GM21717 (cell line): ENCODE results near the gene TMEM238L.
"Not testable (repeated sequence)": the region's sequence is repeated elsewhere in the genome, so short reads cannot be mapped to it uniquely, and the experiment has no call there.

ENCODE experiments used
- ATAC-seq: cut with Tn5 transposase; IDR thresholded peaks from one replicate; pipeline ENCODE4 v1.9.1; 2021; ENCODE audit warnings: mild to moderate bottlenecking, moderate library complexity; ENCODE audit not compliant: unreplicated experiment

The TMEM238L gene

GRCh38 chr17:10803830-10804475 is at the start of gene TMEM238L:
Gene TMEM238L, minus strand, starts transcription at chr17:10804099. Its CDS starts 136 bp downstream, at chr17:10803963.
- no peak for ATAC-seq

DNA sequence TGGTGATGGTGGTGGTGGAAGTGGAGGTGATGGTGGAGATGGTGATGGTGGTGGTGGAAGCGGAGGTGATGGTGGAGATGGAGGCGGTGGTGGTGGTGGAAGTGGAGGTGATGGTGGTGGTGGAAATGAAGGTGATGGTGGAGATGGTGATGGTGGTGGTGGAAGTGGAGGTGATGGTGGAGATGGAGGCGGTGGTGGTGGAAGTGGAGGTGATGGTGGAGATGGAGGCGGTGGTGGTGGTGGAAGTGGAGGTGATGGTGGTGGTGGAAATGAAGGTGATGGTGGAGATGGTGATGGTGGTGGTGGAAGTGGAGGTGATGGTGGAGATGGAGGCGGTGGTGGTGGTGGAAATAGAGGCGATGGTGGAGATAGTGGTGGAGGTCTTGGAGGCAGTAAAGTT is 42.7 kb upstream of the TMEM238L start:
- ATAC-seq: not testable (repeated sequence)

DNA sequence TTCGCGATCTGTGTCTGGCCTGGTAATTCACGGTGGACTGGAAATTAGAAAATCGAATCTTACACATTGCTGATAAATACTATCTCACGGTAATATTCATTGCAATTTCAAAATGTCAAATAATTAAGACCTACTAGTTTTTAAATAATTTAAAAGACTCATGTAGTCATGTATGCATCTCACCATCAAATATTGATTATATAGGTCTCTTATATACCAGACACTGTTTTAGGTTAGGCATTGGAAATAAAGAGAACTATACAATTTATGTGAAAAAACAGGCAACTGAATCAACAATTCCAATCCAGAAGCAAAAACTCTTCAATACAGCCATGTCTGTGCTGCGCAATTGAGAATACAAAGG is 41.5 kb upstream of the TMEM238L start:
- no peak for ATAC-seq

DNA sequence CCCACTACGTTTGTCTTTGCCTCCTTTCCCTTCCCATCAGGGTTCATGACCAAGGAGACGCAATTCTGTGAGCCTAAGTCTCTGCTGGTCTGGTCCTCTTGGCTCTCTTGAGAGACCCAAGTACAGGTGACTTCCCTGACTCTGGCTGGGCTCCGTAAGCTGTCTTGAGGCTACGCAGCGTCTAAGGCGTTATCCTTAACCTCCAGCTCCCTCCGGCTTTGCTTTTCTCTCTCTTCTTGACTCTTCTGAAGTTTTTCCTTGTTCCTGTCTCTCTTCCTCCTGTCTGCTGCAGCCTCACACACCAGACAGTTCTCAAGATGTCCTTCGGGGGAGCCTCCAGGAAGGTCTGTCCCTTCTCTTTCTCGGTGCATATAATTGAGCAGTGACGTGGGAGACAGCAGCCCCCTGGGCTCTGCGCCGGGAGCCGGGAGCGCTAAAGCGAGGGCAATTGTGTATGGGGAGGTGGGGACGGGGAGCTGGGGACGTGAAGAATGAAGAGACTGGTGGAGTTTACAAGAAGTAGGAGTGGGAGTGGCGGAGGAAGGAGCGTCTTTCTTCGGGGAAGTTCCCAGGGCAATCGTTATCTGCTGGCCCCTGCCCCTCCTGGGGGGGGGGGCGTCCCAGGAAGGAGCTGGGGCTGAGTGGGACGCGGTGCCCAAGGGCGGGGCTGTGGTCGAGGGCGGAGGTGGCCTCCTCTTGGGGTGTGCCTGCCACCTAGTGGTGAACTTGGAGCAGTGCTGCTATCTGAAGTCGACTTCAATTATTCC is 40.9 kb upstream of the TMEM238L start:
- ATAC-seq: peak; percentile 90

GRCh38 chr17:10843811-10844210 is 39.9 kb upstream of the TMEM238L start:
- ATAC-seq: no peak

- no peak for ATAC-seq
Measured at GRCh38 chr17:10842658-10843057, 38.8 kb upstream of the TMEM238L start.

GRCh38 chr17:10838682-10839081 is 34.8 kb upstream of the TMEM238L start:
- ATAC-seq: no peak

GRCh38 chr17:10837921-10838320 is 34.0 kb upstream of the TMEM238L start, which contains the start of gene PIRT:
Gene PIRT, minus strand, starts transcription at chr17:10838087. Its CDS starts 12,442 bp downstream, at chr17:10825645.
- ATAC-seq: no peak

DNA sequence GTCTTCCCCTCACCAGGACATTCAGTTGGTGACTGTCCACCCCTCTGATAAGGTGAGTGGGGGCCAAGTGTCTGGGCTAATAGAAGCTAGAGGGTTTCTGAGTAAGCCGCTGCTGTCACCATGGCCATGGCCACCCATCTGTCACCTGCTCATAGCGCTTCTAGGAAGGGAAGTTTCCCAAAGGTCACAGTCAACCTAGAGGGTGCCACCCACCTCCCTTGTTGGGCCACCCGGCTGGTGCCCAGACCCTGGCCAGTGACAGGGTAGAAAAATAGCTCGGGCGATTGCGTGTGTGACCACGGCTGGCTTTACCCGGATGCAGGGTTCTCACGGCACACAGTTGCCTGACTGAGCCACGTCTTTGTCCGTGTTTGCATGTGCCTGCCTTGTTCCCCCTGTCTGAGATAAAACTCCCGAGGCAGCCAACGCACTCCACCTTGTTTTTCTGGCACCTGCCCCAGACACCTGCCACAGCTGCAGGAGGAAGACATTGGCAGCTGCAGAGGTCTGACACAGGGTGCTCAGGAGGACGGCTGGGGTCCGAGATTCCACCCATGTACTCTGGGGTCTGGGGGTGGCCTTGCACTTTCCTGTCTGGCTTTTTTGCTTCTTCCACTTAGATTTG is 33.2 kb upstream of the TMEM238L start:
- ATAC-seq: no peak

DNA sequence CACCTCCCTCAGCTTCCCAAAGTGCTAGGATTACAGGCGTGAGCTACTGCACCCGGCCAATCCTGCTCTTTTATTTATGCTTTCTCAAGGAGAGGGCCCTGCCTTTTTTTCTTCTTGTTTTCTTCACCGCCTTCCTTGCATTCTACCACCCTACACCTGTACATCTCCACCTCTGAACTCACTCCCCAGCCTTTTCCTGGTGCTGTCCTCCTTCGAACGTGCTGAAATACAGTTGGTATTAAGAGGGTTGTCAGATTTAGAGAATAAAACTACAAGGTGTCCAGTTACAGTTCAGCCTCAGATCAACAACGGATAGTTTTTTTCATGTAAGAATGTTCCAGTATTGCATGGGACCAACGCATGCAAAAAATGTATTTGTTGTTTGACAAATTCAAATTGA is 32.2 kb upstream of the TMEM238L start:
- ATAC-seq: no peak

GRCh38 chr17:10831696-10832095 is 27.8 kb upstream of the TMEM238L start:
- no peak for ATAC-seq

DNA sequence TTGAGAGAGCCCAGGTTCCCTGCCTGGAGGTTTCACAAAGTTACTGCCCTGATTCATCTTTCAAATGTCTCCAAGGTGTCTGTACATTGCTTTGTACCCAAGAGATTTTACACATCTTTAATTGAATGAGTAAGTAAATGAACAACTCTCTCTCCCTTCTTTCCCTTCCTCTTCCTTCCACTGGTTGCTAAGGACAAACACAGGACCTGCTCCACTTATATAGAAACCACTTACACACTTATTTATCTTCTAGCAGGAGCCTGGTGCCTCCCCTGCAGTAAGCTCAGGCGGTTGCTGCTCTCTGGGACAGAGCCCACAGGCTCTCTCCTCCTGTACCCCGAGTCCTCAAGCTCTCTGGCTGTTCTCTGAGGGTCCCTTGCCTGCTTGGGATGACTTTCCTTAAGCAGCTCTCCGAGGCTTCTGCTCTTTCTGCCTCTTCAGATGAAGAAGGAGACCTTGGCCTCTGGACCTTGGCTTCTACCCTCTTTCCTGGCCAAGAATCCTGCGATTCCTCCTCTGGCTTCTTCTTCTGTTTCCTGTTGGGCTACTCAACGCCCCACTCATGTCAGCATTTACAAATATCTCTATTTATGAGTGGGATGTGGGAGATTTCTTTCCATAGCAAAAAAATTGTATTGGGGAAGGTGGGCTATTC is 24.1 kb upstream of the TMEM238L start:
- ATAC-seq: no peak

- ATAC-seq: no peak
Measured at GRCh38 chr17:10824874-10825273, 21.0 kb upstream of the TMEM238L start.

DNA sequence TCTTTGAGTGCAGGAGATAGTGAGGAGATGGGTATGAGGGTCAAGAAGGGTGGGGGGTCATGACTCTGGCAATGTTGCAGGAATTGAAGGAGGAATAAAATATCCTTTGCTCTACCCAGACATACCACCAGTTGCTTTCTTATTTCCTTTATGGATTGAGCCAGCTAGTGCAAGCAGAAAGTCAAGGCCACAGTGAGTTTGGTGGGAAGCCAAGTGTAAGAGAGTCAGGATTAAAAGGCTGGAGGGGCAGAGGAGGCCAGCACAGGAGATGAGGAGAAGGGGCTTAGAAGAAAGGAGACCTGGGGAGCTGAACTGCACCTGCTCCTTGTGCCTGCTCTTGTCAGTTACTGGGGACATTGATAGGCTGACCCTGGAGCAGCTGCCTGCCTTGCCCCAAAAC is 17.9 kb upstream of the TMEM238L start:
- ATAC-seq: no peak

- ATAC-seq: no peak
Measured at GRCh38 chr17:10821054-10821453, 17.2 kb upstream of the TMEM238L start.

GRCh38 chr17:10815319-10815718 is 11.4 kb upstream of the TMEM238L start:
- no peak for ATAC-seq

DNA sequence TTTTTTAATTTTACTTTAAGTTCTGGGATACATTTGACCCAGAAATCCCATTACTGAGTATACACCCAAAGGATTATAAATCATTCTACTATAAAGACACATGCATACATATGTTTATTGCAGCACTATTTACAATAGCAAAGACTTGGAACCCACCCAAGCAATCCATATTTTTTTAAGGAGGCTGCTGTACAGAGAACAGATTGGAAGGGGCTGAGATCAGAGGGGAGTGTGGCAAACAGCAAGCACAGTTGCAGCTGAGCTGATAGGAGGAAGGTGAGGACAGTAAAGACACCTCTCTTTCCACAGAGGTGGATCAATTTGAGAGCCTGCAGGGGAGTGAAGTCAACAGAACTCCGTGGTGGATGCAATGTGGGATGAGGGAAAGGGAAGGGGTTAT is 10.2 kb upstream of the TMEM238L start:
- ATAC-seq: no peak

- no peak for ATAC-seq
Measured at GRCh38 chr17:10812674-10813073, 8.8 kb upstream of the TMEM238L start.

DNA sequence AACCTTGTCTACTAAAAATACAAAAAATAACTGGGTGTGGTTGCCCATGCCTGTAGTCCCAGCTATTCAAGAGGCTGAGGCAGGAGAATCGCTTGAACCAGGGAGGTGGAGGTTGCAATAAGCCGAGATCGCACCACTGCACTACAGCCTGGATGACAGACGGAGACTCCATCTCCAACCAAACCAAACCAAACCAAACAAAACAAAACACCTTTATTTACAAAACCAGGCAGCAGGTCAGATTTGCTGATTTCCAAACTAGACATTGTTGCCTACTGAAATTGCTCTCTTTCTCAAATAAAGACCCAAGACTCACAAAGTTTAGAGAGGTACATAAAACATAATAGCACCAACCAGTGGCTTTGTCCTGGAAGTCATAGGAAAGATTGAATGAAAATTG is 5.7 kb upstream of the TMEM238L start:
- ATAC-seq: no peak

DNA sequence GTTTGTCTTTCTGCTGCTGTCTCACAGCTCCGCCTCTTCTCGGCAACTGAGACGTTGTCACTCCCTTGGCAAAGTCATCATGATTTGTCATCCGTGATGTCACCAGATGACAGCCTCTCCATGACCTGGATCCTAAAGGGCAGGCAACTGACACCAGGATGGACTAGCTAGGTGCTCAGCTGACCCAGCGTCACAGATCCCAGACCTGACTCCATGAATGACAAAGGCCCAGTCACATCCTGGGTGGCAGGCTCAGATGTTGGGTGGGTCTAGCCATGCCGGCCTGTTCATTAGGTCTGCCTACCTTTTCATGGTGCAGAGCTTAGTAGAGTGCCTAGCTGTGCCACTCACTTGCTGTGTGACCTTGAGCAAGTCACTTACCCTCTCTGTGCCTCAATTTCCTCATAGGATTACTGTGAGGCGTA is 3.8 kb upstream of the TMEM238L start:
- ATAC-seq: no peak

GRCh38 chr17:10806545-10807262 is 2.8 kb upstream of the TMEM238L start:
- ATAC-seq: no peak
